Measurements from ENCODE around the gene SNX18.

DNA sequence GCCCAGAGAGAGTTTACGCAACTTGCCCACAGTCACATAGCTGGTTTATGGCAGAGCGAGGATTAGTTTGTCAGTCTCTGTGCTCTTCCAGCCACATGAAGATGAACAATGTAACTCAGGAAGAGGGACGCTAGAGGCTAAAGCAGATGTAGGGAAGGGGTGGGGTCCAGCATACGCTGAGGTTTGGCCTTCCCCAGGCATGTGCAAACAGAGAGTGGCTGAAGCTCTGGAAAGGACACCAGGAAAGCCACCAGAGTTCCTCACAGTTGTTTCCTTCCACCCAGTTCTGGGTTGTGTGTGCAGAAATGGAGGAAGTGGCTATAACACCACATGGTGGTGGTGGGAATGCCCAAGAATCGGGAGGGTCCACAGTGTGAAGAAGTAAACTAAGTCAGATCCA, 60.0 kb downstream of the SNX18 start:
- TF ChIP-seq, protein P1, sequence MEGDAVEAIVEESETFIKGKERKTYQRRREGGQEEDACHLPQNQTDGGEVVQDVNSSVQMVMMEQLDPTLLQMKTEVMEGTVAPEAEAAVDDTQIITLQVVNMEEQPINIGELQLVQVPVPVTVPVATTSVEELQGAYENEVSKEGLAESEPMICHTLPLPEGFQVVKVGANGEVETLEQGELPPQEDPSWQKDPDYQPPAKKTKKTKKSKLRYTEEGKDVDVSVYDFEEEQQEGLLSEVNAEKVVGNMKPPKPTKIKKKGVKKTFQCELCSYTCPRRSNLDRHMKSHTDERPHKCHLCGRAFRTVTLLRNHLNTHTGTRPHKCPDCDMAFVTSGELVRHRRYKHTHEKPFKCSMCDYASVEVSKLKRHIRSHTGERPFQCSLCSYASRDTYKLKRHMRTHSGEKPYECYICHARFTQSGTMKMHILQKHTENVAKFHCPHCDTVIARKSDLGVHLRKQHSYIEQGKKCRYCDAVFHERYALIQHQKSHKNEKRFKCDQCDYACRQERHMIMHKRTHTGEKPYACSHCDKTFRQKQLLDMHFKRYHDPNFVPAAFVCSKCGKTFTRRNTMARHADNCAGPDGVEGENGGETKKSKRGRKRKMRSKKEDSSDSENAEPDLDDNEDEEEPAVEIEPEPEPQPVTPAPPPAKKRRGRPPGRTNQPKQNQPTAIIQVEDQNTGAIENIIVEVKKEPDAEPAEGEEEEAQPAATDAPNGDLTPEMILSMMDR (IDR thresholded peaks at IDR 0.05 in 2 of 3, conservative IDR thresholded peaks at IDR 0.05 in 1 of 3; ENCODE audit: borderline replicate concordance in 1 of 3, insufficient read depth in 1 of 3, low read depth in 2 of 3, low read length in 2 of 3) = no peak
- no peak for TF ChIP-seq EZH2 (IDR thresholded peaks at IDR 0.05)
- no peak for TF ChIP-seq POLR2A (IDR thresholded peaks at IDR 0.05; ENCODE audit: borderline replicate concordance, extremely low read depth, insufficient read depth, insufficient read length)
- TF ChIP-seq RAD21 (IDR thresholded peaks at IDR 0.05; ENCODE audit: low read depth) = no peak
- no peak for TF ChIP-seq POLR2AphosphoS5 (IDR thresholded peaks at IDR 0.05; ENCODE audit: low read depth, low read length)
- TF ChIP-seq EZH2phosphoT487 (IDR thresholded peaks at IDR 0.05; ENCODE audit: borderline replicate concordance) = no peak
- TF ChIP-seq CEBPB (IDR thresholded peaks at IDR 0.05; ENCODE audit: low read depth) = no peak
- TF ChIP-seq SIN3A (IDR thresholded peaks at IDR 0.05; ENCODE audit: low read depth) = no peak
- TF ChIP-seq EGR1 (IDR thresholded peaks at IDR 0.05; ENCODE audit: low read depth) = no peak
- no peak for TF ChIP-seq YY1 (IDR thresholded peaks at IDR 0.05; ENCODE audit: extremely low read depth, insufficient replicate concordance, low read depth, low read length)
- TF ChIP-seq ELF1 (IDR thresholded peaks at IDR 0.05; ENCODE audit: borderline replicate concordance, low read depth) = no peak
